ENCODE data around the gene FHL1. TPM values are rescaled to one million over a fixed set of nuclear protein-coding genes. Genes with fewer than 3 reads are reported as not detected.
"Not testable (repeated sequence)": the region's sequence is repeated elsewhere in the genome, so short reads cannot be mapped to it uniquely, and the experiment has no call there.

FHL1 gene
- total RNA-seq, 1 donor from 2014 or later: 55.3 TPM

GRCh38 chrX:136221851-136222513, 74.6 kb downstream of the FHL1 start:
- no peak overlapping the region for H3K4me3 Mint-ChIP-seq
- H3K4me1 Mint-ChIP-seq (ENCODE audit: unreplicated experiment): no peaks in the 10 kb centered on the region
- no peaks in the 10 kb centered on the region for H3K27me3 Mint-ChIP-seq
- no peak overlapping the region for H3K27ac Mint-ChIP-seq
- no peaks in the 10 kb centered on the region for H3K9me3 Mint-ChIP-seq
- no peak for TF ChIP-seq CTCF (conservative IDR thresholded peaks at IDR 0.05)
- DNase-seq (ENCODE audit: extremely low spot score, unreplicated experiment): no peak
- peaks cover 6% of the 10 kb centered on the region for H3K36me3 Mint-ChIP-seq

- Mint-ChIP-seq H3K4me3 (no peak overlapping the region), H3K9me3 (no peaks in the 10 kb centered on the region), H3K27me3 (no peaks in the 10 kb centered on the region), H3K36me3 (peaks cover 6% of the 10 kb centered on the region), H3K27ac (no peak overlapping the region), H3K4me1 (ENCODE audit: unreplicated experiment) (no peaks in the 10 kb centered on the region)
- TF ChIP-seq CTCF (conservative IDR thresholded peaks at IDR 0.05): no peak
- DNase-seq (ENCODE audit: extremely low spot score, unreplicated experiment): no peak
These were observed 79.7 kb downstream of the FHL1 start for GRCh38 chrX:136227074-136227473.

DNA sequence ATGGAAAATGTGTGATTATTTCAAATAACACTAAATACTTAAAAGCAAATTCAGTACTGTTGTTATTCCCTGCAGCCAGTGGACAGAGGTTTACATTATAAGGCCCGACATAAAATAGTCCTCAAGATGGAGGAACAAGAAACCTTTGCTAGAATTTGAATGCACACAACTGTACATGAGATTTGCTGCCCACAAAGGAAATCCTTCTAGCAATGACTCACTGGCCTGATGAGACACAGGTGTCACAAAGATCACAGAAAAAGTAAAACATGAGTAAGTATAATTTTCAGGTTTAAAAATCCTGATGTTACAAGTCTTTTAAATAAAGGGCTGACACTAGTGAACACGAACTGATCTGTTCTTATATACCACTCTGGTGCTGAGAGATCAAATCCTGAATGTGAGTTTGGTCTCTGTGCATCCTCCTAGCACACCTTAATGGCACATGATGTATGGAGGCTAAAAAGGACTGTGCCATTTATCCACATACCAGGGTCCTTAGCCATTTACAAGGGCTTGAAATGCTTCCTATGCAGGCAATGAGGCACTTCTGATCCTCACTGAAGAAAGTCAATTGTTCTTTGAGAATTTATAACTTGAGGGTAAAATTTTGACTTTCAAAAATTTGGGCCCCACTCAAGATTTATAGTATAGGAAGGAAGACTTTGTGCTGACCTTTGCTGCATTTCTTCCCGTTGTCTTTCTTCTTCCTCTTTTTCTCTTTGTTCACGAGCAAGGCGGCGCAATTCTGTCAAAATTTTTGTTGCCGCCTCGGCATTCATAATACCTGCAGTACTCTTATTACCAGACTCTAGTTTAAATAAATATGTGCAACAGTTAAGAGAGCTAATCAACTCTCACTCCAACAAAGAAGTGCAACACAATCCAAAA, 80.9 kb downstream of the FHL1 start:
- Mint-ChIP-seq H3K9me3 (no peaks in the 10 kb centered on the region), H3K27ac (no peak overlapping the region), H3K4me3 (no peak overlapping the region), H3K27me3 (no peaks in the 10 kb centered on the region), H3K4me1 (ENCODE audit: unreplicated experiment) (no peaks in the 10 kb centered on the region), H3K36me3 (peaks cover 6% of the 10 kb centered on the region)
- no peak for TF ChIP-seq CTCF (conservative IDR thresholded peaks at IDR 0.05)
- no peak for DNase-seq (ENCODE audit: extremely low spot score, unreplicated experiment)

DNA sequence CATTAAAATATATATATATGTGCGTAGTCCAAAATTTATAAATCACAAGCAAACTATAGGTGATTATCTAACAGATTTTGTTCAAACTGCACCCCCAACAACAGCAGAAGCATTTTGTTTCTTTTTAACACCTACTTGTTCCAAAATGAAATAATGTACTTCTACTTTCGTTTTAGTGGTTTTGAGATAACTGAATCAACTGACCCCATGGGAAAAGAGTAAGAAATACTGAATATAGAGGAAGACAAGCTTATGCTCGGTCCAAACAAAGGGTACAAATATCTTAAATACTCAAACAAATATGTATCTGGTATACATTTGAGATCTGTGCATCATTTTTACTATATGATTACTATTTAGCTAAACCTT, 81.5 kb downstream of the FHL1 start:
- no peaks in the 10 kb centered on the region for H3K4me1 Mint-ChIP-seq (ENCODE audit: unreplicated experiment)
- DNase-seq (ENCODE audit: extremely low spot score, unreplicated experiment): no peak
- TF ChIP-seq CTCF (conservative IDR thresholded peaks at IDR 0.05): no peak
- no peak overlapping the region for H3K4me3 Mint-ChIP-seq
- no peaks in the 10 kb centered on the region for H3K27me3 Mint-ChIP-seq
- no peak overlapping the region for H3K27ac Mint-ChIP-seq
- peaks cover 6% of the 10 kb centered on the region for H3K36me3 Mint-ChIP-seq
- no peaks in the 10 kb centered on the region for H3K9me3 Mint-ChIP-seq

DNA sequence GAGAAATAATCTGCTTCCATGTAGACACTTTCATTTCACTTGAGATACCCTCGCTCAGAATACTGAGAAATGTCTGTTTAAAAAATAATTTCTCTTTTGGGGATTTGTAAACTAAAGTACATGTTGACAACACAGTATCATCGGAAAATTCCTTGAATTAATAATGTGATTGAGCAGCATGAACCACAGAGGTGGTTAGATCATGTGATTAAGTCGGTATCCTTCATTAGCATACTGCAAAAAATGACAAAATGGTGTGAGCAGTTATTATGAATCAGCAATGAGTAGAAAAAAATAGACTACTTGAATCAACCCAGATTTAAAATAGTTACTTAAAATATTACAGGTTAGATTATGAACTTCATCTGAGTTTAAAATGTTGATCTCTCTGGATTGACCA, 89.7 kb downstream of the FHL1 start:
- DNase-seq (ENCODE audit: extremely low spot score, unreplicated experiment): no peak
- no peaks in the 10 kb centered on the region for H3K9me3 Mint-ChIP-seq
- H3K27ac Mint-ChIP-seq: no peak overlapping the region
- no peaks in the 10 kb centered on the region for H3K27me3 Mint-ChIP-seq
- H3K4me1 Mint-ChIP-seq (ENCODE audit: unreplicated experiment): no peaks in the 10 kb centered on the region
- H3K4me3 Mint-ChIP-seq: no peak overlapping the region
- no peak for TF ChIP-seq CTCF (conservative IDR thresholded peaks at IDR 0.05)
- H3K36me3 Mint-ChIP-seq: peaks cover 7% of the 10 kb centered on the region

- not testable (repeated sequence) for H3K27ac Mint-ChIP-seq; H3K9me3 Mint-ChIP-seq; H3K27me3 Mint-ChIP-seq; DNase-seq (ENCODE audit: extremely low spot score, unreplicated experiment); H3K4me1 Mint-ChIP-seq (ENCODE audit: unreplicated experiment); H3K4me3 Mint-ChIP-seq
- peaks cover 13% of the 10 kb centered on the region for H3K36me3 Mint-ChIP-seq
These were observed 90.5 kb downstream of the FHL1 start for GRCh38 chrX:136237849-136238248.
